ENCODE measurements around the gene TRIM63. TPM values are rescaled to one million over a fixed set of nuclear protein-coding genes. Genes with fewer than 3 reads are reported as not detected.
A peak's percentile ranks its signal among the peaks of the same experiment; 100 is the strongest.

TRIM63 gene
- total and polyA plus RNA-seq, 2 donors (not counting 1 experiment from before 2014, with no cell fraction given) = not detected

DNA sequence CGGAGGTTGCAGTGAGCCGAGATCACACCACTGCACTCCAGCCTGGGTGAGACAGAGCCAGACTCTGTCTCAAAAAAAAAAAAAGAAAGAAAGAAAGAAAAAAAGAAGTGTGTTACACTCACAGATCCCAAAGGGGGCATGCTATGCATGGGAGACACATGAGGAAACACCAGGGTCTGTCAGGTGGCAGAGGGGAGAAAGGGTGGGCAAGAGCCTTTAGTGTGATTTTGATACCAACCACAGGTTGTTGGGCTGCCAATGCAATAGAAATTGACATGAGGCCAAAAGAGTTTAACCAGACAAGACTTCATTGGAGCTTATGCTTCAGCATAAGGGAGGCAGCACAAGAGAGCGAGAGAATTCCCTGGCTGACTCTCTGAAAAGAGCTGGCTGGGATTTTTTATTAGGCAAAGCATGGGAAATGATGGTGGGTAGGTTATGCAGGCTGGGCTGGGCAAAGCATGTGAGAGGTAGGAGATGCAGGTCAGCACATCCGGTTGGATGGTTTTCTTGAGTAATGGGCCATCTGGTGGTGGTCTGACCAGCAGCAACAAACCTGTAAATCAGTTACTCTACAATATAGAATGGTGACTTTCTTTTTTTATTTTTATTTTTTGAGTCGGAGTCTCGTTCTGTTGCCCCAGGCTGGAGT, 57.5 kb downstream of the TRIM63 start:
- Histone ChIP-seq H3K27me3 (ENCODE audit: control insufficient read depth, insufficient read depth, low read length) (no peaks in the 10 kb centered on the region), H3K4me1 (ENCODE audit: control insufficient read depth, extremely low read depth, insufficient read depth, low read length) (no peaks in the 10 kb centered on the region), H4K20me1 (ENCODE audit: control insufficient read depth, extremely low read depth, insufficient read depth, low read length) (no peaks in the 10 kb centered on the region), H2AFZ (ENCODE audit: low read length) (no peak overlapping the region), H3K79me2 (ENCODE audit: control insufficient read depth, insufficient read depth, low read length) (no peaks in the 10 kb centered on the region), H3K36me3 (ENCODE audit: control insufficient read depth, insufficient read depth, low read length) (no peaks in the 10 kb centered on the region), H3K9ac (ENCODE audit: insufficient read depth, low read length) (no peak overlapping the region), H3K4me2 (ENCODE audit: extremely low read depth, insufficient read depth, low read length) (no peak overlapping the region), H3K27ac (ENCODE audit: insufficient read depth, low read length) (no peak overlapping the region), H3K4me3 (replicated peaks in 1 of 4; ENCODE audit: control extremely low read depth in 1 of 4, insufficient read depth in 1 of 4, low read depth in 3 of 4, low read length in 4 of 4) (no peak overlapping the region), H3K9me3 (ENCODE audit: control insufficient read depth, insufficient read depth, low read depth, low read length) (no peaks in the 10 kb centered on the region)
- TF ChIP-seq EZH2 (IDR thresholded peaks at IDR 0.05; ENCODE audit: low read length, missing control alignments) (no peak), CTCF (conservative IDR thresholded peaks at IDR 0.05 in 1 of 2, IDR thresholded peaks at IDR 0.05 in 1 of 2; ENCODE audit: low read depth in 1 of 2, low read length in 2 of 2) (peak in 1 of 2 donors; percentile 3)
- no peak for DNase-seq (ENCODE audit: low read depth in 2 of 2)

DNA sequence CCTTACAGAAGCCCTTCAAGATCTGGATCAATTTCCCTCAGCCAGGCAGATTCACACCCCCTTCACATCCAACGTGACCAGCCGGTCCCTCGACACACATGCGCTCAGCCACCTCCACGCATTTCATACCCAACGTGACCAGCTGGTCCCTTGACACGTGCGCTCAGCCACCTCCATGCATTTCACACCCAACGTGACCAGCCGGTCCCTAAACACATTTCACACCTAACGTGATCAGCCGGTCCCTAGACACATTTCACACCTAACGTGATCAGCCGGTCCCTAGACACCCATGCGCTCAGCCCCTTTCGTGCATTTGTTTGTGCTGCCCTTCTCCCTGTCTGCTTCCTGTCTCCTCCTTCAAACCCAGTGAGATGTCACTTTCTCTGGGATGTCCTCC, 60.7 kb downstream of the TRIM63 start:
- H3K4me2 ChIP-seq (ENCODE audit: extremely low read depth, insufficient read depth, low read length) = no peak overlapping the region
- no peak overlapping the region for H3K9ac ChIP-seq (ENCODE audit: insufficient read depth, low read length)
- no peaks in the 10 kb centered on the region for H3K4me1 ChIP-seq (ENCODE audit: control insufficient read depth, extremely low read depth, insufficient read depth, low read length)
- H4K20me1 ChIP-seq (ENCODE audit: control insufficient read depth, extremely low read depth, insufficient read depth, low read length) = no peaks in the 10 kb centered on the region
- H3K27ac ChIP-seq (ENCODE audit: insufficient read depth, low read length) = no peak overlapping the region
- no peak overlapping the region for H2AFZ ChIP-seq (ENCODE audit: low read length)
- H3K36me3 ChIP-seq (ENCODE audit: control insufficient read depth, insufficient read depth, low read length) = no peaks in the 10 kb centered on the region
- H3K27me3 ChIP-seq (ENCODE audit: control insufficient read depth, insufficient read depth, low read length) = no peaks in the 10 kb centered on the region
- H3K79me2 ChIP-seq (ENCODE audit: control insufficient read depth, insufficient read depth, low read length) = no peaks in the 10 kb centered on the region
- no peak overlapping the region for H3K4me3 ChIP-seq (replicated peaks in 1 of 4; ENCODE audit: control extremely low read depth in 1 of 4, insufficient read depth in 1 of 4, low read depth in 3 of 4, low read length in 4 of 4)
- no peaks in the 10 kb centered on the region for H3K9me3 ChIP-seq (ENCODE audit: control insufficient read depth, insufficient read depth, low read depth, low read length)
- TF ChIP-seq CTCF (conservative IDR thresholded peaks at IDR 0.05 in 1 of 2, IDR thresholded peaks at IDR 0.05 in 1 of 2; ENCODE audit: low read depth in 1 of 2, low read length in 2 of 2) (no peak), EZH2 (IDR thresholded peaks at IDR 0.05; ENCODE audit: low read length, missing control alignments) (no peak)
- DNase-seq (ENCODE audit: low read depth in 2 of 2) = no peak

DNA sequence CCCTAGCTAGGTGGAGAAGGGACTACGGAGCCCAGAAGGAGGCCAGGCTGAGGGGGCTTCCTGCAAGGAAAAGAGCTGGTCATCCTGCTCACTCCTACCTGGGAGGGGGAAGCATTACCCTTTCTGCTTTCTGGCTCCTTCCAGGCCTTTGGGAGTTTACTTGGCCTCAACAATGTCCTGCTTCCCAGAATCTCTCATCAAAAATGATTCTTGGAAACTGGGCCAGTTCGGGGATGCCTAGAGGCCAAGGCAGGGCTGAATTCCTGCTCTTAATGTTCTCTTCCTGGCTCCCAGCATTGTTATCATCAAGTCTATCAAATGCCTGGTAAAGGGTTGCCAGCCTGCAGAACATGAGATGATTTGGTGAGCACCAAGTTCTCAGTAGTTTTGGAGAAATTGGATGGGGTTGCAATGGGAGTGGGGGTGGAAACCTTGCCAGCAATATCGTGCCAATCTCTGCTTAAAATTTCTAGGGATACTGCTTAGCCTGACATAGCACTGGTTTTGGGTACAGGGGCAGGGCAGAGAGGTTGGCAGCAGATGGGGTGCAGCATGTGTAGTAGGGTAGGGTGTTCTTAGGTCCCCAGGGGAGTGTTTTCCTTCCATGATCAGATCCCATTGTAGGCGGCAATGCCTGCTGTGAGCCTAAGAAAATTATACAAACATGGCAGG, 61.9 kb downstream of the TRIM63 start:
- Histone ChIP-seq H3K36me3 (ENCODE audit: control insufficient read depth, insufficient read depth, low read length) (no peaks in the 10 kb centered on the region), H2AFZ (ENCODE audit: low read length) (no peak overlapping the region), H3K9me3 (ENCODE audit: control insufficient read depth, insufficient read depth, low read depth, low read length) (no peaks in the 10 kb centered on the region), H3K4me3 (replicated peaks in 1 of 4; ENCODE audit: control extremely low read depth in 1 of 4, insufficient read depth in 1 of 4, low read depth in 3 of 4, low read length in 4 of 4) (no peak overlapping the region), H3K27me3 (ENCODE audit: control insufficient read depth, insufficient read depth, low read length) (no peaks in the 10 kb centered on the region), H3K79me2 (ENCODE audit: control insufficient read depth, insufficient read depth, low read length) (no peaks in the 10 kb centered on the region), H3K9ac (ENCODE audit: insufficient read depth, low read length) (no peak overlapping the region), H3K27ac (ENCODE audit: insufficient read depth, low read length) (no peak overlapping the region), H3K4me2 (ENCODE audit: extremely low read depth, insufficient read depth, low read length) (no peak overlapping the region), H3K4me1 (ENCODE audit: control insufficient read depth, extremely low read depth, insufficient read depth, low read length) (no peaks in the 10 kb centered on the region), H4K20me1 (ENCODE audit: control insufficient read depth, extremely low read depth, insufficient read depth, low read length) (no peaks in the 10 kb centered on the region)
- TF ChIP-seq EZH2 (IDR thresholded peaks at IDR 0.05; ENCODE audit: low read length, missing control alignments) (no peak), CTCF (conservative IDR thresholded peaks at IDR 0.05 in 1 of 2, IDR thresholded peaks at IDR 0.05 in 1 of 2; ENCODE audit: low read depth in 1 of 2, low read length in 2 of 2) (no peak)
- no peak for DNase-seq (ENCODE audit: low read depth in 2 of 2)
